ENCODE measurements around the gene LEO1. TPM values are rescaled to one million over a fixed set of nuclear protein-coding genes. Genes with fewer than 3 reads are reported as not detected.

Gene LEO1
- total RNA-seq, 4 donors from 2014 or later: 6.7 to 14.8 (median 11.7) TPM

DNA sequence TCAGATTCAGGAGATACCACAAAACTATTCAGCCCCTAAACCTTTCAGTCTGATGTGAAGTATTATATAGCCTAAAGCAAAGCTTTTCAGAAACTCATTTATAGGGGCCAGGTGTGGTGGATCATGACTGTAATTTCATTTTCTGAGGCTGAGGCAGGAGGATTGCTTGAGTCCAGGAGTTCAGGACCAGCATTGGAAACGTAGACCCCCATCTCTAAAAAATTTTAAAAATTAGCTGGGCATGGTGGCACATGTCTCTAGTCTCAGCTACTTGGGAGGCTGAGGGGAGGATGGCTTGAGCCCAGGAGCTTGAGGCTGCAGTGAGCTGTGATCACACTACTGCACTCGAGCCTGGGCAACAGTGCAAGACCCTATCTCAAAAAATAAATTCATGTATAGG, 82.1 kb downstream of the LEO1 start:
- H3K4me1 ChIP-seq: peaks cover 0 to 5% of the 10 kb centered on the region in 2 donors
- in situ Hi-C loops (cut with MboI; ENCODE audit: low sequenced_read_pairs in 4 of 4) (no loop called here), intact Hi-C loops (cut with DNase I; ENCODE audit: low total_unique reads) (loop anchor here (2.0 to 10.0 kb wide), 3 partner anchors 189 to 335 kb away; no protein-coding TSS in a partner anchor)
- H3K9me3 ChIP-seq: no peaks in the 10 kb centered on the region
- H3K36me3 ChIP-seq: peaks cover 0 to 17% of the 10 kb centered on the region in 2 donors
- no peak overlapping the region for H3K4me3 ChIP-seq
- ATAC-seq: no peak
- TF ChIP-seq, protein P1, sequence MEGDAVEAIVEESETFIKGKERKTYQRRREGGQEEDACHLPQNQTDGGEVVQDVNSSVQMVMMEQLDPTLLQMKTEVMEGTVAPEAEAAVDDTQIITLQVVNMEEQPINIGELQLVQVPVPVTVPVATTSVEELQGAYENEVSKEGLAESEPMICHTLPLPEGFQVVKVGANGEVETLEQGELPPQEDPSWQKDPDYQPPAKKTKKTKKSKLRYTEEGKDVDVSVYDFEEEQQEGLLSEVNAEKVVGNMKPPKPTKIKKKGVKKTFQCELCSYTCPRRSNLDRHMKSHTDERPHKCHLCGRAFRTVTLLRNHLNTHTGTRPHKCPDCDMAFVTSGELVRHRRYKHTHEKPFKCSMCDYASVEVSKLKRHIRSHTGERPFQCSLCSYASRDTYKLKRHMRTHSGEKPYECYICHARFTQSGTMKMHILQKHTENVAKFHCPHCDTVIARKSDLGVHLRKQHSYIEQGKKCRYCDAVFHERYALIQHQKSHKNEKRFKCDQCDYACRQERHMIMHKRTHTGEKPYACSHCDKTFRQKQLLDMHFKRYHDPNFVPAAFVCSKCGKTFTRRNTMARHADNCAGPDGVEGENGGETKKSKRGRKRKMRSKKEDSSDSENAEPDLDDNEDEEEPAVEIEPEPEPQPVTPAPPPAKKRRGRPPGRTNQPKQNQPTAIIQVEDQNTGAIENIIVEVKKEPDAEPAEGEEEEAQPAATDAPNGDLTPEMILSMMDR (IDR thresholded peaks at IDR 0.05 in 4 of 5, conservative IDR thresholded peaks at IDR 0.05 in 1 of 5): no peak
- no peak for TF ChIP-seq POLR2A (IDR thresholded peaks at IDR 0.05)
- DNase-seq: no peak
- no peak overlapping the region for H3K27ac ChIP-seq
- H3K27me3 ChIP-seq: no peaks in the 10 kb centered on the region

DNA sequence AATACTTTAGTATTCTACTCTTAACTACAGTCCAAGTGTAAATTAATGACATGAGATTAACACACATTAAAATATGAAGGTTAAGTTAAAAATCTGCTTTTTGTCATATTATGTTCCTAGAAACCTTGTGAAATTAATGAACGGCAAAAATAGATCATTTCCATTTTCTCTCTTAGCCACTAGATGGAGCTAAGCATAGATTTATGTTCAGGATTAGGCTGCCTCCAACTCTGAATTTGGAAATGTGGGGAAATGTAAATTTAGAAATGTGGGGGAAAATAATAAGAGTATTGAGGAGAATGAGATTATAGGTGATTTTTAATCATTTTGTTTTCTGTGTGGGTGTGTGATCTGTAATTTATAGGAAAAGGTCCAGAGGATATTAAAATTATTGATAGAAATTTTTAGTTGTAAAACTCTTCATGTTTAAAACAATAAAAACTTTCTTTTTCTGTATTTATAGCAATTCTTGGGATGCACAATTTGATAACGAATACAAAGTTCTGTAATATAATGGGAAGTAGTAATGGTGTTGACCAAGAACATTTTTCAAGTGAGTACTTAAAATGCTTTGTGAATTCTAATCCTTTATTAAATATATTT, 82.9 kb downstream of the LEO1 start:
- ATAC-seq (no peak), DNase-seq (no peak)
- intact Hi-C loops (cut with DNase I; ENCODE audit: low total_unique reads) (loop anchor here (2.0 to 10.0 kb wide), 3 partner anchors 190 to 336 kb away; no protein-coding TSS in a partner anchor), in situ Hi-C loops (cut with MboI; ENCODE audit: low sequenced_read_pairs in 4 of 4) (no loop called here)
- Histone ChIP-seq H3K4me1 (peaks cover 0 to 5% of the 10 kb centered on the region in 2 donors), H3K27me3 (no peaks in the 10 kb centered on the region), H3K27ac (no peak overlapping the region), H3K36me3 (peaks cover 0 to 9% of the 10 kb centered on the region in 2 donors), H3K9me3 (no peaks in the 10 kb centered on the region), H3K4me3 (no peak overlapping the region)
- no peak for TF ChIP-seq POLR2A (IDR thresholded peaks at IDR 0.05)
- TF ChIP-seq, protein P1 (IDR thresholded peaks at IDR 0.05 in 4 of 5, conservative IDR thresholded peaks at IDR 0.05 in 1 of 5): peak; percentile 46 to 73 (median 68)

Other genes starting within 250 kb of the LEO1 start
- 10 to 100 TPM in 2 of 4 donors, 1 to 10 TPM in 2; 5.8 to 16.1 (median 10.6) TPM for gene LYSMD2, start 234.1 kb downstream of the LEO1 start, total RNA-seq
- gene TMOD2, start 220.2 kb downstream of the LEO1 start, total RNA-seq: 1 to 10 TPM; 1.0 to 4.8 (median 2.4) TPM
- gene TMOD3, start 142.1 kb downstream of the LEO1 start, total RNA-seq: 1 to 10 TPM; 6.2 to 9.2 (median 6.7) TPM
- gene MAPK6, start 47.4 kb upstream of the LEO1 start, total RNA-seq: 10 to 100 TPM; 47.6 to 84.4 (median 56.4) TPM
- gene BCL2L10, start 141.0 kb upstream of the LEO1 start, total RNA-seq: not detected
- 1 to 10 TPM; 2.9 to 4.6 (median 3.6) TPM for gene GNB5, start 219.6 kb upstream of the LEO1 start, total RNA-seq

Measured in gastrocnemius medialis (tissue), 4 donors.